ENCODE results near the gene ADTRP. TPM values are rescaled to one million over a fixed set of nuclear protein-coding genes. Genes with fewer than 3 reads are reported as not detected.
A peak's percentile ranks its signal among the peaks of the same experiment; 100 is the strongest.
"Not testable (repeated sequence)": the region's sequence is repeated elsewhere in the genome, so short reads cannot be mapped to it uniquely, and the experiment has no call there.

Gene ADTRP
- total RNA-seq, 1 donor from 2014 or later: 2.5 TPM

DNA sequence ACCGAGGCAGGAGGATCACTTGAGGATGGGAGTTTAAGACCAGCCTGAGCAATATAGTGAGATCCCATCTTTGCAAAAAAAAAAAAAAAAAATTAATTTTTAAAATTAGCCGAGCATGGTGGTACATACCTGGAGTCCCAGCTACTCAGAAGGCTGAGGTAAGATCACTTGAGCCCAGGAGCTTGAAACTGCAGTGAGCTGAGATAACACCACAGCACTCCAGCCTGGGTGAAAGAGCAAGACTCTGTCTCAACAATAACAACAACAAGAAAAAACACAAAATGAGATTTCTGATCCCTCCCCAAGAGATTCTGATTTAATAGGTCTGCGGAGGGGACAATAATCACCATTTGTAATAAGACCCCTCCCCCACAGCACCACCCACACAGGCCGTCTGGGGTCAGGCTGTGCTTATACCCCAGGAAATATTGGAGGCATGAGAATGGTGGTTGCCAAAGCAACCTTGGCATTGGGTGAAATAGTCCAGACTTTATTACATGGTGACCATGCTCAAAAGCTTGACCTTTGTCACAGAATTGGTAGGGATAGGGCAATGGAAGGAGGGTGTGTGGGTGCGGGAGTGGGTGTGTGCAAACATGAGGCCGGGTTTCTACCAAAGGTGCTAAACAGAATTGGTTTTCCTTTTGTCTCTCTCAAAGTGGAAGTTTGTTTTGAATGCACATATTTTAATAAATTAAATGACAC is 24.4 kb upstream of the ADTRP start:
- DNase-seq: no peak

GRCh38 chr6:11800531-11800930 is 21.9 kb upstream of the ADTRP start:
- not testable (repeated sequence) for DNase-seq

DNA sequence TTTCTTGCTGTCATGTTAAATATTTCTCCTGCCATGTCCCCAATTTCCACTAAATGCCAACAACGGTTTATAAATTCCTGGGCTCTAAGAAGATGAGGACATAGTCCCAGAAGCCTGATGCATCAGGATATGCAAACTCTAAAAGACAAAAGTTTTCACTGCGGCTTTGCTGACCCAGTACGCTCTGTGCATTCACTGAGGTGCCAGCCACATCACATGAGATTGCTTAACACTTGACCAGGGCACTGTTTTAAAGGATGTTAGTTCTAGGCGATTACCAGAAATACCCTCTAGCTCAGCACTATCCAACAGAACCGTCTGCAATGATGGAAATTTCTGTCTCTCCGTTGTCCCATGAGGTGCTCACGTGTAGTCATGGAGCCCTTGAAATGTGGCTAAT is 19.9 kb upstream of the ADTRP start:
- no peak for DNase-seq

DNA sequence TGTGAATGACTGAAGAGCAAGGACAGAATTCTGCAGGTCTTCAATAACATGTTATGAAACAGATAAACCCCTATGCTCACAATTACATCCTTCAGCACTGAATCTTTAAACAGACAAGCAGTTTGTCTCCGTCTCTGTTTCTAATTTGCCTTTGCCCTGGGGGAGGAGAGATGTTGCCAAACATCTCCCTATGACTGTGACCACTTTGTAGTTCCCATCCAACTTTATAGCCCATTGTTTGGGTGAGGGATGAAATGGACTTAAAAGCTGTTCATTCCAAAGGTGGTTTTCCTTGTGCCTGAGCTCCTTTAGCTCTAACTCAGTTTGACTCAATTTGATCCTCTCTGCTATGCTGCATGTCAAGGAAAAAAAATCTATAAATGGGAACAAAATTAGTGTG is 19.5 kb upstream of the ADTRP start:
- DNase-seq: no peak

GRCh38 chr6:11796829-11797228 is 18.2 kb upstream of the ADTRP start:
- DNase-seq: no peak

GRCh38 chr6:11795403-11795802 is 16.8 kb upstream of the ADTRP start:
- DNase-seq: no peak

- no peak for DNase-seq
Observed at GRCh38 chr6:11793277-11793676, 14.7 kb upstream of the ADTRP start.

DNA sequence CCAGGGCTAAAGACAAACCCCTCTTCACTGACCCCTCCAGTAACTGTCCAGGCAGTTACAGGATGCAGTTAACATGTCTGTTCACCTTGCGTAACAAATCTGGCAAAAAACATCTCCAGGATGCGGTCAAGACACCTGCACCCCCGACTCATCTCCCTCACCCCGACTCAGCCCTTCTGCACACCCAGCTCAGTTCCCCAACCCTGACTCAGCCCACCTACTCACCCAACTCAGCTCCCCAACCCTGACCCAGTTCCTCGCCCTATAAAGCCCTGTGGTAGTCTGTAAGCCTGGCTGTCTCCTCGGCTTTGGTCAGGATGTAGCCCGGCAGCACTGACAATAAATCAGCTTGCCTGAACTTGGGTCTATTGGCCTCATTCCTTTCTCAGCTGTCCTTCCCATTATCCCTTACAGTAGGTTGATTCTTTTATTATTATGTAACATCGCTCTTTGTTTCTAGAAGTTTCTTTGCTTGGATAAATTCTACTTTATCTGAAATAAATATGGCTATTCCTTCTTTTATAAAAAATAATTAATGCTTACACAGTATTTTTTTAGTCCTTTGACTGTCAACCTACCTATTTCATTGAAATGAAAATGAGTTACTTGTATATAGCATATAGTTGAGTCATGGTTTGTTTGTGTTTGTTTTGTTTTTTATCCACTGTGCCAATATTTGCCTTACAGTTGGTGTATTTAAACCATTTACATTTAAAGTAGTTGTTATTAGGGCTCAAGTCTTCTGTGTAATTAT is 12.9 kb upstream of the ADTRP start:
- no peak for DNase-seq

DNA sequence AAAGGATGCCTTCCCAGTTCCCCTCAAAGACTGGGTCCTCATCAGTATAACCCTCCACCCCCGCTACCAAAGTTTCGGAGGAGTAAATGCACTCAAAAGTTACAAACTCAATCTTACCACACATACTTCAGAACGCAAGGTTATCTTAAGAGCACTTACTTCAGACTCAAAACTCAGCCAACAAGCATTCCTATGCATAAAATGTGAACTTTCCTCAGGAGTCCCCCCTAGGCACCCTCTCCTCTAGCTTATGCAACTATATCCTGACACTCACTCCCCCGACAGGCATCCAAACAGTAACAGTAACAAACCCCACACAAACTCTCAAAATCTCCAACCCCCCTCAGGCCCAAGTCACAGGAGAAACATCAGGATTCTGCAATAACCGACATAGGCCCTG is 11.1 kb upstream of the ADTRP start:
- no peak for DNase-seq

GRCh38 chr6:11788043-11788442 is 9.4 kb upstream of the ADTRP start:
- DNase-seq: no peak

DNA sequence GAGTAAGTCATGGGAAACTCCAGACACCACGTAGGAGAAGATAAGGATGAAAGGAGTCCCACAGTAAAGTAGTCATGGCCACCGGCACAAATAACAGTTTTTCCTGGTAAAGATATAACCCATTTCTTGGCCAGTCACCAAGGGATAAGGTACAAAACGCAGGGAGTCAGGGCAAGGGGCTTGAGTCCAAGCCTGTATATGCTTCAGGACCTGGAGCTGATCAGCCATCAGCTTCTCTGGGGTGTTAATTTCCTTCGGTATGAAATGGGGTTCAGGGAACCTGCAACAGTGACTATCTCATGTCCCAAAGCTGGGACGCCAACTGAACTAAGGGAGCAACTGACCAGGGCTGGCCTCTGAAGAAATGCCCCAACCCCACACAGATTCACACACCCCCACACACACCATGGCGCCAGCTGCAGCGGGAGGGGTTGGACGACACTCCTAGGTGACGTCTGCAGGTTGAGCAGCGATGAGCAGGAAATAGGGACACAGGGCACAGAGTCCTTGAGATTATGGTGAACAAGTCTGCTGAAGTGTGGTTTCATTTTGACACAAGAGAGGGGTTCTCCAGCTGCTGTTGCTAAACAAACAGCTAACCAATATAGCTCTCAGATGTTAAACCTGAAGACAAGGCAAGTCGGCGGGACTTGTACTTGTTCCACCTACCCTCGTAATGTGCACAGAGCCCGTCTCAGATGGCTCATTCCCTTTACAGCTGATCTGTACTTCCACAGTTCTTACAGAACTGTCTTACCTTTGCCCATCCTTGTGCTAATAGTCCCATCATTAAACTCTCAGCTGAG is 7.4 kb upstream of the ADTRP start:
- no peak for DNase-seq

DNA sequence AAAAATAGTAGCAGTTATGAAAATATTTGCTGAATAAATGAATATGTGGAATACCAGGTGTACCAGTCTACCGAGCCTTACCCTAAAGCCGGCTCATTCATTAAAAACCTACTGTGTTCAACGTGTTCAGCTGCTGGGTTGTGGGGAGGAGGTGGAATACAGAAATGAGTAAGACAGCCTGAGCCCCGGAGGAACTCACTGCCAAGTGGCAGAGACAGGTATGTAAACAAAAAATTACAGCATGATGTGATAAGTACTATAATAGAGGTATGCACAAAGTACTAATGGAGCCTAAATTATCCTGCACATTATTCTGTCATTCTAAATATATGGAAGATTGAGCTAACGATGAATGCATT is 6.8 kb upstream of the ADTRP start:
- no peak for DNase-seq

- no peak for DNase-seq
Observed at GRCh38 chr6:11784341-11784740, 5.7 kb upstream of the ADTRP start.

DNA sequence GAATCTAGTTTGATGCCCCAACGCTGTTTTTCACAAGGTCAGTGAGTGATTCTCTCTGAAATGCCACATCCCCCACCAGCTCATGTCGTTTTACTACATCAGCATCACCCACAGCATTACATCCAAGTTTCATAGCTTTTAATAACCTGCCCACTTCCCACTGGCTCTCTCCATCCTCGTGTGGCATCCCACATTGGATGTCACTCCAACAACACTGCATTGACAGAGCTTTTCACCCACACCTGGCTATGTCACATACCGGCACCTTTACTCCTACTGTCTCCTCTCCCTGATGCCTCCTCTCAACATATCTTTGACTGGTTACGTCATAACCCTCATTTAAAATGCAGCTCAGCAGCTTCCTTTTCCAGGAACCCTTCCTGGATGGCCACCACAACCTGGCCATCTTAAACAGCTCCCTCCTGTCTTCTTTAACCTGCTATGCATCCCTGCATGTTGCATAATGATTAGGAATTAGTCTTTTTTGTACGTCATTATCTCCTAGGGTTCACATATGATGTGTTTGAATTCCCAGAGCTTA is 5.0 kb upstream of the ADTRP start:
- no peak for DNase-seq

- no peak for DNase-seq
Observed at GRCh38 chr6:11782524-11782923, 3.9 kb upstream of the ADTRP start.

DNA sequence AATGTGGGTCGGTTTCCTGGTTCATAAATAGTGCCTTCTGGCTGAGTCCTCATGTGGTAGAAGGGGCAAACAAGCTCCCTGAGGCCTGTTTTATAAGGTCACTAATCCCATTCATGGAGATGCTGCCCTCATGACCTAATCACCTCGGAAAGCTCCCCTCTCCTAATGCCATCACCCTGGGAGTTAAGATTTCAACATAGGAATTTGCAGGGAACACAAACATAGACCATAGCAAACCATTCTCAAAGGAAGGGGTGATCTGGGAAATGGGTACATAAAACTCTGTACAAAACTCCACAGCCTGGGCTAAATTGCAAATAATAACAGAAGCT is 1.5 kb upstream of the ADTRP start:
- DNase-seq: no peak

DNA sequence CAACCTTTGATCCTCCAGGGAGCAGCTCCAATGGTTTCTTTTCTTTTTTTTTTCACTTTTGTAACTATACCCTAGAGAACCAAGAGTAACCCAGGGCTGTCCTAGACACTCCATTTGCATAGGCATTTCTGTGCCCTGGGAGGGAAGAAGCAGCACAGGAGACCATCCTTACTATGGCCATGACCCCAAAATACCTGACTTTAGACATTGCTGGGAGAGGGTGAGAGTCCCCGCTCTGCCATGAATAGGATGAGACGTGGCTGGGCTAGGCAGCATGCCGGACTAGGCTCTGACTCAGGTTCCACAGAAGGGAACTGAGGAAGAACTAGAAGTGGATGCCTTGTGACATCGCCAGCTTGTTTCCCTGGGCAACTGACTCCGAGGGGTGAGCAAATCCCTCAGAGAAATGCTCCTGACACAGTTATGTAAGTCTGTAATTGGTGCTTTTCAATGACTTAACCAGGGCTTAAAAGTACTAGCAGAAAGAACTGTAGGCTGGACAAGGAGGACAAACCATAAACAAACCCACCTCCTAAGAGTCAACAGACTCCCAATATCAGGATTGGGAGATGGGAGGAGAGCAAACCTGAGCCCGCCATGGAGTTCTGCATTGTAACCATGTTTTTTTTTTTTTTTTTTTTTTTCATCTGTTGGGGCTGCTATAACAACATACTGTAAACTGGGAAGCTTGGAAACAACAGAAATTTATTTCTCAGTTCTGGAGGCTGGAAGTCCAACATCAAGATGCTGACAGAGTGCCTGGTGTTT is 910 bp upstream of the ADTRP start:
- DNase-seq: peak; percentile 33

DNA sequence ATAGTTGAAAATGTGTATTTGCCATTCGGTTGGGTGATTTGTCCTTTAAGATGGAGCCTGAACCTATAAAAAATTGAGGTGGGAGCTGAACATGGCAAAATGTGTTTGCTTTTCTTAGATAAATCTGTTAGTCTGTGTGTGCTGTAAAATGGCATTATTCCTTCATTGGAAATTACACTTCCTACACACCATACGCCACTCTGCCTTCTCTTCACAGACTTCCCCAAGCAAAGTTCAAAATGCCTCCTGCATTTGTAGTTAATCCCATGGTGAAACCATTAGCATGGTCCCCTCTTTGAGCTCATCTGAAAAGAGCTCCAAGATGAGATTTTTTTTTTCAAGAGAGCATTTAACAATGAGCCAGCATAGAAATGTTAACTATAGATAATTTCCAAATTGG is 567 bp downstream of the ADTRP start:
- no peak for DNase-seq

GRCh38 chr6:11775791-11776409 is 2.7 kb downstream of the ADTRP start:
- no peak for DNase-seq

DNA sequence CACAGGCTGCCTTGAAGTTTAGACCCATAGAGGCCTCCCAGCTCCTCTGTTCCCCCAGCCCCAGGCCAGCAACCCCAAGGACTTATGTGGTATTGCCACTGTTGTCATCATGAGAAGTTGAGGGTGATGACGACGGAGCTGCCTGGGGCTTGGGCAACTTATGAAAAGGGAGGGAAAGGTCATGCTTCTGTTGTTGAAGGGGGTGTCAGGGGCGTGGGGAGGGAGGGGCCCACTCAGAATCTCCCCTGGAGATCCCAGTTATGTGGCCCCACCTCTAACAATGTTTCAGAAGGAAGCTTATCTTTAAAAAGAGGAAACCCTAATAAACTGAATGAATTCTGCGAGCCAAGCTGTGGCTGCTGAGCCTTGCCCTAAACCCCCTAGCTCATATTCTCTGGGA is 4.2 kb downstream of the ADTRP start:
- no peak for DNase-seq

DNA sequence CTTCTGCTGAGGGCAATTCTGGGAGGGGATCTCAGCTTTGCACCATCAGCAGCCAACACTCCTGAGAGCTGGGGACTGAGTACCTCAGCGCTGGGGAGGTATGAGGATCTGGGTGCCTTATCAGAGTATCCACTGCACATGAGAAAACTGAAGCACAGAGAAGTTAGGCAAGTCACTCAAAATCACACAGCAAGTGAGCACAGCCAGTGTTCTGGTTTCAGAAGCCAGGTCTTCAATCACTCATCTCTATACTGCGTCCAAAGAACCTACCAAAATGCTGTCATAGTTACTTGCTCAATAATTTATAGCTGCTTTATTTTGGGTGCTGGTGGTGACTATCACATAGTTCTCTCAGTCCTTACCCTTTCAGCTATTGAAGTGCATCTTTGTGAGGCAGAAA is 5.0 kb downstream of the ADTRP start:
- no peak for DNase-seq

GRCh38 chr6:11773013-11773412 is 5.6 kb downstream of the ADTRP start:
- DNase-seq: no peak

Data from occipital lobe (tissue), 2 donors.